ENCODE data around the gene PNPLA5.
A peak's percentile ranks its signal among the peaks of the same experiment; 100 is the strongest.

The PNPLA5 gene

GRCh38 chr22:43900206-43900605, 8.4 kb upstream of the PNPLA5 start:
- no peak for DNase-seq

GRCh38 chr22:43897751-43898261, 6.0 kb upstream of the PNPLA5 start:
- DNase-seq = no peak

- no peak for DNase-seq
Observed at GRCh38 chr22:43895986-43896645, 4.3 kb upstream of the PNPLA5 start.

GRCh38 chr22:43894122-43894521, 2.3 kb upstream of the PNPLA5 start:
- DNase-seq = no peak

GRCh38 chr22:43893266-43893665, 1.5 kb upstream of the PNPLA5 start:
- no peak for DNase-seq

GRCh38 chr22:43892183-43892894, 526 bp upstream of the PNPLA5 start:
- no peak for DNase-seq

GRCh38 chr22:43890901-43891331, 897 bp downstream of the PNPLA5 start:
- no peak for DNase-seq

GRCh38 chr22:43889860-43890253, 2.0 kb downstream of the PNPLA5 start:
- DNase-seq = no peak

GRCh38 chr22:43889201-43889859, 2.5 kb downstream of the PNPLA5 start:
- DNase-seq = no peak

- DNase-seq = no peak
Observed at GRCh38 chr22:43888740-43889139, 3.1 kb downstream of the PNPLA5 start.

- DNase-seq = no peak
Observed at GRCh38 chr22:43887391-43887790, 4.4 kb downstream of the PNPLA5 start.

GRCh38 chr22:43886231-43886630, 5.6 kb downstream of the PNPLA5 start:
- DNase-seq = no peak

GRCh38 chr22:43885786-43886185, 6.0 kb downstream of the PNPLA5 start:
- DNase-seq = no peak

GRCh38 chr22:43885319-43885671, 6.5 kb downstream of the PNPLA5 start:
- DNase-seq = no peak

- peak; percentile 52 for DNase-seq
Observed at GRCh38 chr22:43884600-43885318, 7.1 kb downstream of the PNPLA5 start.

GRCh38 chr22:43883719-43884415, 7.9 kb downstream of the PNPLA5 start:
- no peak for DNase-seq

GRCh38 chr22:43883012-43883661, 8.7 kb downstream of the PNPLA5 start:
- DNase-seq = peak; percentile 74

- DNase-seq = no peak
Observed at GRCh38 chr22:43882122-43882767, 9.6 kb downstream of the PNPLA5 start.

- DNase-seq = no peak
Observed at GRCh38 chr22:43881091-43882061, 10.4 kb downstream of the PNPLA5 start.

- DNase-seq = no peak
Observed at GRCh38 chr22:43880541-43880991, 11.2 kb downstream of the PNPLA5 start.

All from OCI-M1 (cell line).